GM21367 (cell line): Measurements from ENCODE around the gene TMED7.
"Not testable (repeated sequence)": the region's sequence is repeated elsewhere in the genome, so short reads cannot be mapped to it uniquely, and the experiment has no call there.

Experiments used
- ATAC-seq: cut with Tn5 transposase; IDR thresholded peaks from one replicate; pipeline ENCODE4 v1.9.1; 2021; ENCODE audit not compliant: unreplicated experiment

Gene TMED7

GRCh38 chr5:115625579-115626444 is at the start of gene TMED7:
Gene TMED7, minus strand, starts transcription at chr5:115626036. Its CDS starts 244 bp downstream, at chr5:115625792.
- peak; percentile 90 for ATAC-seq

DNA sequence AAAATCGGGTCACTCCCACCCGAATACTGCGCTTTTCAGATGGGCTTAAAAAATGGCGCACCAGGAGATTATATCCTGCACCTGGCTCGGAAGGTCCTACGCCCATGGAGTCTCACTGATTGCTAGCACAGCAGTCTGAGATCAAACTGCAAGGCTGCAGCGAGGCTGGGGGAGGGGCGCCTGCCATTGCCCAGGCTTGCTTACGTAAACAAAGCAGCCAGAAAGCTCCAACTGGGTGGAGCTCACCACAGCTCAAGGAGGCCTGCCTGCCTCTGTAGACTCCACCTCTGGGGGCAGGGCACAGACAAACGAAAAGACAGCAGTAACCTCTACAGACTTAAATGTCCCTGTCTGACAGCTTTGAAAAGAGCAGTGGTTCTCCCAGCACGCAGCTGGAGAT is 48.9 kb upstream of the TMED7 start:
- not testable (repeated sequence) for ATAC-seq

DNA sequence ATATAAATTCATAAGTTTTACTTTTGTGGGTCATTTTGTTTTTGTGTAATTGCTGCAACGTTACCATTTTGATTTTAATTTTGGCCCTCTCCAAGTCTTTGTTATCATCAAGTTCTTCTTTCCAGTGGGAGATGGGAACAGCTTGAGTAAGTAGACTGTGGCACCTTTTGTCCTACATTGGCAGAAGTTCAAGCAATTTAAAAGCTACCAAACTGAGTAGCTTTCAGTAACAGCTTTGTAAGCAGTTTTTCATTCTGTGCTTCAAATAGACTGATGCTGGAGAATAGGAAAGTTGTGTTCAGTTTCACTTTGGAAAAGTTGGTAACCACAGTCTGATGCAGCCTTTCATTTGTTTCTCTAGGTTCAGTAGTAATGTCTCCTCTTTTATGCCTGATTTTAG is 47.8 kb upstream of the TMED7 start:
- no peak for ATAC-seq

DNA sequence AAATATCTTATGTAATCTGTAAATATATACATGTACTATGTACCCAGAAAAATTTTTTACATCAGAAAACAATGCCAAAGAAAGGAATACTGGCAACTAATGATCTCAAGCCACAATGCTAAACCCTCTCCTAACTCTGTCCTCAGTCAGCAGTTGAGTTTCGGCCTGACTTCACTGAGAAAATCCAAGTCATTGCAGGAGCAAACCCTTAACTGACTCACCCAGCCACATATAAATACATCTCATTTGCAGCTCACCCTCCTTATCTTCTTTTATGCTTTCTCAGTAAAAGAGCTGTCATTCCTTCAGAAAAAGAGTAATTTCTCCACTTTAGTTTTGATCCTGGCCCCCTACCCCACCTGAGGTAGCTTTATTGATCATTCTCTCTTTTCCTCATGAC is 46.1 kb upstream of the TMED7 start:
- no peak for ATAC-seq

DNA sequence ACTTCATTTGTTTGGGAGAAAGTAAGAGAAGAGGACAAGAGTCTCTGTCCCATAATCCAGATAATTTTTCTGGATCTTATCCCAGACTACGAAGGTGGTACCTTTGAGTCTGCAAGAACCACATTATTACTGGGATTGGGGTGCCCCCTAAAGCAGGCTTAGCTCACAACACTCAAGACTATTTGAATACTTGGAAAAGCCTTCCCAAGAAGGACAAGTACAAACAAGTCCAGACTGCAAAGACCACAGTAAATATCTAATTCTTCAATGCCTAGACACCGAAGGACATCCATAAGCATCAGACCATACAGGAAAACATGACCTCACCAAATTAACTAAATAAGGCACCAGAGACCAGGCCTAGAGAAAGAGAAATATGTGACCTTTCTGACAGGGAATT is 40.2 kb upstream of the TMED7 start:
- ATAC-seq = no peak

DNA sequence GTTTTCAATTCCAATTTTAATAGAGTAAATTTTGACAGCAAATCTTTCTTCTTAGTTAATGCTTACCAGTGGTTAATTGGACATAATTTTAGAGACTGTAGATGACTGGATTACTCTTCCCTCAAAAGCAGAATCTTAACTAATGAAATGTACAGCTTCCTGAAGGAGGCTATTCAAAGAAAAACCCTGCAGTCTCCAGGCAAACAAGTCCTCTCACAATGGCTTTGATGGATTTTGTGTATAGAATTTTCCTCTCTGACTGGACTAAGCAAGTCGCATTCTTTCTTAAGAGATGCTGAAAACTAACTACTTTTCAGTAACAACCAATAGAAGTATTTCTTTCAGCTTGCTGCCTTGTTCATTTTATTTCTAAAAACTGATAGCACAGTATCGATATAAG is 35.7 kb upstream of the TMED7 start:
- no peak for ATAC-seq

DNA sequence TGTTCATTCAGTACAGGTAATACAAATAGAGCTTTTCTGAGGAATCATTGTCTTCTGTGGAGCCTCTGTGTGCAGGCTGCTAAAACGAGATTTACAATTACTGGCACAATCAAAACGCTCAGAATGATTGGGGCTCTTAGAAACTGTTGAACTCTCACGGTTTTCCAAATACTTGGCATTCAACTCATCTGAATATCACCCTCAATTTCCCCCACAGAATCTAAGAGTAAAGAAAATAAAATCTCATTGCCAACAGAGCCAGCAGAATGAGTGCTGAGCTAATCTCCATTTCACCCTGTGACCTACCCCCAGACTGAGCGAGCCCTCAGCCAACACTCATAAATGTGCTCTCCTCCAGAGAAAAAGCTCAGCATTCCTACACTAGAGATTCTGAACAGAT is 35.3 kb upstream of the TMED7 start:
- no peak for ATAC-seq

DNA sequence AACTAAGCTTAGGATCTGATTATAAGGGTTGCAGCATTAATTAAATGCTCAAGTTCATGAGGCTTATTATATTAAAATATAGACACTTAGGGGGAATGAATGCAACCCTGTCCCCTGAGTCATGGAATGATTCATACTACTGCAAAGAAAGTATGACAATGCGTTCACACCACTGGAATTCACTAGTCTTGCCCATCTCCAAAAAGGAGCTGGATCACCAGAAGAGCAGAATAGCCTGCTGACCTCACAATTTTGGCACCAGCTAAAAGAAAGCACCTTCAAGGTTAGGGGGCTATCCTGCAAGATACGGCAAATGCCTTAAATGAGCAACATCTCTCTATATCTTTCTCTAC is 32.0 kb upstream of the TMED7 start:
- no peak for ATAC-seq

- ATAC-seq = no peak
Observed at GRCh38 chr5:115657125-115657880, 31.5 kb upstream of the TMED7 start.

DNA sequence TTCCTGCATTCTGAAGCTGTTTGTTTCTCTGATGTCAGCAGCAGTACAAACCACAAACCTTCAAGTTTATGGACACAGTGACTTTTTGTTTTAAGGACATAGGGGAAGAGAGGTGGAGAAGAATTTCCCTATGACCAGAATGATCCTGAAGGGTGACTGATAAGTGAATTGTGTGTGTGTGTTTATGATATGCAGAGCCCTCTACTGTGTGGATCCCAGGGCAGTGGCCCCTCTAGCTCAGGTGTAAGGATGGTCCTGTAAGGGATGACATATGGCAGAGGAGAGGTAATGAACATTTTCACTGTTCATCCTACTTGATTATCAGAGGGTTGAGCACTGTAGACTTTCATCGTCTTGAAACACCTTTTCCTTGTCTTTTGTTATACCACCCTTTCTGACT is 30.6 kb upstream of the TMED7 start:
- ATAC-seq = no peak

DNA sequence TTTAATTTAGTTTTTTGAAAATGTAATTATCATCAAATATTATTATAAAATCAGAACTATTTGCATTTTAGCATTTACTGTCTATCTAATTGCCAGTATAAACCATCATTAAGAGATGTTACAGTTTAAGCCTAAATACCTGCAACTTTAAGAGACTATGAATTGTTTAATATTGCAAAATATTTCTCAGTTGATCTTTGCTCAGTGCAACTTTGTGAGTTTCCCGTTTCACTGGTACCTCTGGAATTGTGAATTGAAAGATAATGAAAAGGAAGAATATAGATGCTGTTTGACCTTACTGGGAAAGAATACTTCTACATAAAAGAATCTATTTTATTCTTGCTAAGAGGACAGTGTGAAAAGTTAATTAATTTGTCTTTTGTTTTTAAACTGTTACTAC is 30.2 kb upstream of the TMED7 start:
- ATAC-seq = no peak

DNA sequence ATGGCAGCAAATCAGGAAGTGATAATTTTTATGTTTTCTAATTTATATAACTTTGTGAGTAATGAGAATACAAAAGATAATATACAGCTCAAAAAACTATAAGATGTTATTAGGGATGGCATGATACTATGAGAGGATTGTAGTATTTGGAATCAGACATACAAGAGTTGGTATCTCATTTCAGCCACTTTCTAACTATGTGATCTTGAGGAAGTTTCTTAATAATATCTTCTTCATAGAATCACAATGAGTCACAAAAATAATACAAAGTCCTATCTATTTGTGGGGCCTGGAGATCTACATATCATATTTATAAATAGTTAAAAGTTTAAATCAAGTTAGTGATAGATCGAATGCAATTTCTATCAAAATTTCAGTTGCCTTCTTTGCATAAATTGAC is 23.7 kb upstream of the TMED7 start:
- ATAC-seq = no peak

GRCh38 chr5:115648056-115648455 is 22.2 kb upstream of the TMED7 start:
- ATAC-seq = no peak

- ATAC-seq = not testable (repeated sequence)
Observed at GRCh38 chr5:115645386-115645785, 19.6 kb upstream of the TMED7 start.

- no peak for ATAC-seq
Observed at GRCh38 chr5:115644046-115644445, 18.2 kb upstream of the TMED7 start.

GRCh38 chr5:115641948-115642347 is 16.1 kb upstream of the TMED7 start:
- no peak for ATAC-seq

DNA sequence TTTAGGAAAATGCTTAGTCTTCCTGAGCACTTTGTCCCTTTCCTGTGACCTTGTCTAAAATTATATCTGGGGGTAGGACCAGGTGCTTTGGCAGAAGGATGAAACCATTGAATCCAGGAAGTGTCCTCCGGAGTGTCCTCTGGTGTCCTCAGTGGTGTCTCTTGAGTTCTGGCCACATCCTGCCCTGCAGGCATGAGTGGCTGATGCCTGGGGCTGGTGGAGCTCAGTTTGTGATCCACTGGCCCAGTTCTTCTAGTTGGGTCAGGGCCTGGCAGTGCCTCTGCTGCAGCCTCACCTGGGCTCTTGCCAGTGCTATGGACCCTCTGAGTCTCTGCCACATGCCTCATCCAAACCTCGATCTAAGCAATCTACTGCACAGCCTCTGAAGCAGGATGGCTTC is 14.4 kb upstream of the TMED7 start:
- no peak for ATAC-seq

DNA sequence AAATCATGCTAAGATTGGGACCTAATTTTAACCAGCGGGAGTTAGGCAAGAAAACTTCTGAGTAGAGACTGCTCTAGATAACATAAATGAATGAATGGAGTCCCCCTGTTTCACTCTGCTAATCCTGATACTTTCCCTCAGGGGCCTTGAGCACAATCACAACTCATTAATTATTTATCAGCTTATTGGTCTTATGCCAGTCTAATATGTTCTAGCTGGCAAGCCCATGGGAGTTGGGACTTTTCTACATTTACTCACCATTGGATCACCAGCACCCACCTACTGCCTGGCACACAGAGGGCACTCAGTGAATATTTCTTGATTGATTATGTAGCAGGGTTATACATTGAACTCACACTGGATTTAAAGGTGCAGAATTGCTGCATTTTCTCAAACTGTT is 13.5 kb upstream of the TMED7 start:
- ATAC-seq = no peak

DNA sequence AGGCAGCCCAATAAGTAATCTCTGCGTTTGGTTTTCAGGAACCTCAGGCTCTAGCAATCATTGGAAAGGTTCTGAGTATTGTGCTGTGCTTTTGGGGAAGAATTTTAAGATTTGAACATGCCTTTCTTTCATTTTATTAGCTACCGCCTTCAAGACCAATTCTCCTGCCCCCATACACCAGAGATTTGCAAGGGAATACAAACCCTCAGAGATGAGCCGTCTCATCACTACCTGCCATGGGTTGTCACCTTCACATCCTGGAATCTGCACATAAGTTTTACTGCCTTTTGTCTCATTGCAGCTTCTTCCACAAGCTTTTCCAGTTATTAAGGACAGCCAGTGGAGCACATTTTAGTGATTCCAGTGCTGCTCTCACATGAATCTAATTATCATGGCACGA is 11.7 kb upstream of the TMED7 start:
- ATAC-seq = no peak

- ATAC-seq = no peak
Observed at GRCh38 chr5:115636008-115636407, 10.2 kb upstream of the TMED7 start.

DNA sequence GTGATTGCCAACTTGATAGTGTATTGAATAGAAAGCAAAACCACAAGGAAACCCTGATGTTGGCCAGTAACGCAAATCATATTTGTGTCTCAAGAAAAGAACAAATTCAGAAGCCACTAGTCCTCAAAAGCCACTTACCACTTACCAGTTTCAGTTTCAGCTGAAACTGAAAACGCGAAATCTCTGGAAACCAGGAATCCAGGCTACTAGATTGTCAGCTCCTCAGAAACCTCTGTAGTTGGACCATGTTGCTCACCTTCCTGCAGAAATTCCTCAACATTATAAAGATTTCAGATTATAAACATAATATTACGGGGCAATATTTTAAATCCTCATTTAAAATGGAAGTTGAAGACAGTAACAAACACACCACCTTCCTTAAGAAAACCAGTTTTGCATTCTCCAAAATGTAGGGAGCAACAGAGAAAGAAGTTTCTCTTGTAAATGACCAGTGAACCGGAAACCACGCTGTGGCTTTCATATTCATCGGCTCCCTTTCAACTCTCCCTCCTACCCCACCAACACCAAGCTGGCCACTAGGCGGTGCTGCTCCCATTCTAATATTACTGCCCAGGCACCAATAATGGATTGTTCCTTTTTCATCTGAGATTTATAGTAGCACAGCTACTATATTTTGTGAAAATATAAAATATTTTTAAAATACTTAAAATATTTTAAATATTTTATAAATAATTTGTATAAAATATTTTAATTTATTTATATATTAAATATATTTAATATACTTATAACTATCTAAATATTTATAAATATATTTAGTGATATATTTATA is 8.7 kb upstream of the TMED7 start:
- ATAC-seq = peak; percentile 66

DNA sequence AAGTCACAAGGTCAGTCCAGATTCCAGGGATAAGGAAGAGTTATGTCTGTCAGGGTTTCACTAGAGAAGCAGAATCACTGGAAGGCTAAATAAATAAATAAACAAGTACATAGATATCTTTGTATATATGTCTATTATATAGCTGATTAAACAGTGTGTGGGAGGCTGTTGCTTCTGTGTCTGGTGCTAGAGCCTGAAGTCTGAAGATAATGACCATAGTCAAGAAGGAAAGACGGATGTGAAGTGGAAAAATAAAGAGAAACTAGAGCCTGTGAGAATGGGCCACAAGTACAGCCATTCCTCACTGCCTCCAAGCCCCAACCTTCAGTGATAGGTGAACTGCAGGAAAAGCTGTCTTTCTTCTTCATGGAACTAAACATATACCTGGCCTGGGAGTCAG is 4.1 kb upstream of the TMED7 start:
- ATAC-seq = no peak
